CD4-positive, CD25-positive, alpha-beta regulatory T cell (primary cell): ENCODE measurements around the gene SHISAL1. TPM values are rescaled to one million over a fixed set of nuclear protein-coding genes. Genes with fewer than 3 reads are reported as not detected.
A peak's percentile ranks its signal among the peaks of the same experiment; 100 is the strongest.

ENCODE experiments used
- ATAC-seq, 2 donors: fragments of 150-1000 bp; cut with Tn5 transposase; one replicate each; pipeline ENCODE4 v1.10.0; 2021; ENCODE audit warnings: low read depth in 2 of 2, moderate number of reproducible peaks in 2 of 2, moderate library complexity in 1 of 2
- DNase-seq, 3 donors: peaks; one replicate each; pipeline versions ENCODE4 v3.0.0 to v3.0.0-alpha.2; 2012 to 2022; ENCODE audit warnings: mixed read lengths in 1 of 3
- H3K27ac ChIP-seq: one replicate; pipeline ENCODE4 v1.7.0; 2013; ENCODE audit warnings: mild to moderate bottlenecking, low read length; ENCODE audit not compliant: insufficient read depth, poor library complexity, severe bottlenecking
- H3K27me3 ChIP-seq: one replicate; pipeline ENCODE4 v1.7.0; 2013; ENCODE audit warnings: low read length; ENCODE audit not compliant: control insufficient read depth, insufficient read depth
- H3K36me3 ChIP-seq: one replicate; pipeline ENCODE4 v1.7.0; 2013; ENCODE audit warnings: mild to moderate bottlenecking, low read length, moderate library complexity; ENCODE audit not compliant: control insufficient read depth, insufficient read depth
- H3K4me1 ChIP-seq: 2 replicates; pipeline ENCODE4 v1.7.0; 2013; ENCODE audit warnings: mild to moderate bottlenecking, low read length; ENCODE audit not compliant: insufficient read depth, control insufficient read depth, poor library complexity, severe bottlenecking
- H3K4me3 ChIP-seq: one replicate; pipeline ENCODE4 v1.7.0; 2013; ENCODE audit warnings: low read depth, mild to moderate bottlenecking, low read length, moderate library complexity
- H3K9me3 ChIP-seq, 2 experiments: 1 replicate in 1 of 2; 2 replicates in 1 of 2; pipeline ENCODE4 v1.7.0; 2013; ENCODE audit warnings: low read length in 2 of 2, mild to moderate bottlenecking in 1 of 2, moderate library complexity in 1 of 2; ENCODE audit not compliant: control insufficient read depth in 2 of 2
- H3K27ac Mint-ChIP-seq, 3 donors: one replicate each; pipeline ENCODE4 v1.8.0; 2020 to 2022; ENCODE audit warnings: mild to moderate bottlenecking in 3 of 3, mixed read lengths in 3 of 3, moderate library complexity in 2 of 3
- H3K27me3 Mint-ChIP-seq: one replicate; pipeline ENCODE4 v1.8.0; 2022; ENCODE audit warnings: mild to moderate bottlenecking, mixed read lengths
- H3K36me3 Mint-ChIP-seq: one replicate; pipeline ENCODE4 v1.8.0; 2020; ENCODE audit warnings: mixed read lengths
- H3K4me1 Mint-ChIP-seq, 4 donors: one replicate each; pipeline ENCODE4 v1.8.0; 2020 to 2022; ENCODE audit warnings: mixed read lengths in 4 of 4, mild to moderate bottlenecking in 1 of 4
- H3K4me3 Mint-ChIP-seq, 4 donors: one replicate each; pipeline ENCODE4 v1.8.0; 2020 to 2022; ENCODE audit warnings: mild to moderate bottlenecking in 4 of 4, mixed read lengths in 4 of 4, moderate library complexity in 3 of 4
- H3K9me3 Mint-ChIP-seq, 7 donors: one replicate each; pipeline ENCODE4 v1.8.0; 2020 to 2022; ENCODE audit warnings: mixed read lengths in 7 of 7, mild to moderate bottlenecking in 3 of 7, moderate library complexity in 2 of 7
- polyA plus RNA-seq, 4 donors: library from polyadenylated mRNA; unstranded; fragments of 300-500 nt; fragmentation: Illumina TruSeq; gene quantifications; one replicate each; pipeline ENCODE4 v1.2.3, GENCODE V29; 2021
- total RNA-seq: library from RNA; stranded (reverse); gene quantifications from one replicate; pipeline ENCODE4 v1.2.3, GENCODE V29; 2022

Gene SHISAL1
- total and polyA plus RNA-seq, 5 donors from 2014 or later = not detected

- Mint-ChIP-seq H3K9me3 (no peaks in the 10 kb centered on the region), H3K27ac (peak overlapping the region in 1 of 3 donors; percentile 67), H3K27me3 (no peaks in the 10 kb centered on the region), H3K4me1 (peaks cover 0 to 9% (median 7%) of the 10 kb centered on the region in 4 donors), H3K36me3 (peaks cover 31% of the 10 kb centered on the region), H3K4me3 (no peak overlapping the region)
- ATAC-seq (no peak), DNase-seq (no peak)
- H3K4me3 ChIP-seq = no peak overlapping the region
- H3K4me1 ChIP-seq = no peaks in the 10 kb centered on the region
- no peak overlapping the region for H3K27ac ChIP-seq
- H3K27me3 ChIP-seq = no peaks in the 10 kb centered on the region
- H3K36me3 ChIP-seq = peaks cover 23% of the 10 kb centered on the region
- H3K9me3 ChIP-seq = no peaks in the 10 kb centered on the region
Observed at GRCh38 chr22:44201665-44202064, 111.1 kb downstream of the SHISAL1 start.

GRCh38 chr22:44200855-44201550 lies 111.7 kb downstream of the SHISAL1 start:
- H3K27ac Mint-ChIP-seq = peak overlapping the region in 1 of 3 donors; percentile 76
- H3K36me3 ChIP-seq = peaks cover 23% of the 10 kb centered on the region
- H3K4me3 Mint-ChIP-seq = no peak overlapping the region
- DNase-seq = no peak
- H3K4me1 Mint-ChIP-seq = peaks cover 0 to 9% (median 7%) of the 10 kb centered on the region in 4 donors
- no peak for ATAC-seq
- H3K9me3 ChIP-seq = no peaks in the 10 kb centered on the region
- peaks cover 31% of the 10 kb centered on the region for H3K36me3 Mint-ChIP-seq
- no peaks in the 10 kb centered on the region for H3K9me3 Mint-ChIP-seq
- no peaks in the 10 kb centered on the region for H3K4me1 ChIP-seq
- H3K27ac ChIP-seq = no peak overlapping the region
- H3K27me3 ChIP-seq = no peaks in the 10 kb centered on the region
- no peaks in the 10 kb centered on the region for H3K27me3 Mint-ChIP-seq
- H3K4me3 ChIP-seq = no peak overlapping the region

GRCh38 chr22:44200451-44200850 lies 112.3 kb downstream of the SHISAL1 start:
- ATAC-seq (no peak), DNase-seq (no peak)
- Mint-ChIP-seq H3K27ac (peak overlapping the region in 1 of 3 donors; percentile 28), H3K4me3 (no peak overlapping the region), H3K4me1 (peaks cover 0 to 9% (median 7%) of the 10 kb centered on the region in 4 donors), H3K27me3 (no peaks in the 10 kb centered on the region), H3K36me3 (peaks cover 31% of the 10 kb centered on the region), H3K9me3 (no peaks in the 10 kb centered on the region)
- Histone ChIP-seq H3K9me3 (no peaks in the 10 kb centered on the region), H3K36me3 (peaks cover 23% of the 10 kb centered on the region), H3K27ac (no peak overlapping the region), H3K4me3 (no peak overlapping the region), H3K27me3 (no peaks in the 10 kb centered on the region), H3K4me1 (no peaks in the 10 kb centered on the region)

GRCh38 chr22:44199866-44200265 lies 112.9 kb downstream of the SHISAL1 start:
- H3K36me3 Mint-ChIP-seq = peaks cover 33% of the 10 kb centered on the region
- H3K36me3 ChIP-seq = peaks cover 23% of the 10 kb centered on the region
- H3K27ac Mint-ChIP-seq = peak overlapping the region in 1 of 3 donors; percentile 44

GRCh38 chr22:44199164-44199563 lies 113.6 kb downstream of the SHISAL1 start:
- Mint-ChIP-seq H3K27me3 (no peaks in the 10 kb centered on the region), H3K4me1 (peaks cover 0 to 19% (median 16%) of the 10 kb centered on the region in 4 donors)

More at GRCh38 chr22:44199866-44200265, 112.9 kb downstream of the SHISAL1 start:
- peaks cover 0 to 12% (median 9%) of the 10 kb centered on the region in 4 donors for H3K4me1 Mint-ChIP-seq
- H3K9me3 ChIP-seq = no peaks in the 10 kb centered on the region
- H3K9me3 Mint-ChIP-seq = no peaks in the 10 kb centered on the region
- ATAC-seq (no peak), DNase-seq (no peak)
- H3K27me3 Mint-ChIP-seq = no peaks in the 10 kb centered on the region
- no peaks in the 10 kb centered on the region for H3K4me1 ChIP-seq
- H3K27me3 ChIP-seq = no peaks in the 10 kb centered on the region
- no peak overlapping the region for H3K4me3 Mint-ChIP-seq
- H3K4me3 ChIP-seq = no peak overlapping the region
- no peak overlapping the region for H3K27ac ChIP-seq

GRCh38 chr22:44197271-44197670 lies 115.5 kb downstream of the SHISAL1 start:
- no peak overlapping the region for H3K27ac ChIP-seq
- Mint-ChIP-seq H3K4me1 (peaks cover 7 to 32% (median 24%) of the 10 kb centered on the region in 4 donors), H3K4me3 (no peak overlapping the region), H3K27ac (no peak overlapping the region), H3K27me3 (no peaks in the 10 kb centered on the region), H3K36me3 (peaks cover 44% of the 10 kb centered on the region), H3K9me3 (no peaks in the 10 kb centered on the region)
- H3K36me3 ChIP-seq = peaks cover 20% of the 10 kb centered on the region
- no peak for DNase-seq
- no peak overlapping the region for H3K4me3 ChIP-seq
- H3K9me3 ChIP-seq = no peaks in the 10 kb centered on the region
- no peaks in the 10 kb centered on the region for H3K27me3 ChIP-seq
- ATAC-seq = no peak
- H3K4me1 ChIP-seq = peaks cover 5% of the 10 kb centered on the region

More at GRCh38 chr22:44199164-44199563, 113.6 kb downstream of the SHISAL1 start:
- peak overlapping the region in 1 of 3 donors; percentile 44 for H3K27ac Mint-ChIP-seq
- DNase-seq (no peak), ATAC-seq (no peak)
- Histone ChIP-seq H3K4me3 (no peak overlapping the region), H3K27ac (no peak overlapping the region), H3K36me3 (peaks cover 23% of the 10 kb centered on the region), H3K4me1 (no peaks in the 10 kb centered on the region), H3K27me3 (no peaks in the 10 kb centered on the region), H3K9me3 (no peaks in the 10 kb centered on the region)
- no peaks in the 10 kb centered on the region for H3K9me3 Mint-ChIP-seq
- H3K36me3 Mint-ChIP-seq = peaks cover 40% of the 10 kb centered on the region
- no peak overlapping the region for H3K4me3 Mint-ChIP-seq

GRCh38 chr22:44196731-44197131 lies 116.0 kb downstream of the SHISAL1 start:
- H3K4me3 Mint-ChIP-seq = no peak overlapping the region
- H3K4me1 ChIP-seq = peaks cover 5% of the 10 kb centered on the region
- H3K4me1 Mint-ChIP-seq = peaks cover 7 to 34% (median 24%) of the 10 kb centered on the region in 4 donors
- peaks cover 17% of the 10 kb centered on the region for H3K36me3 ChIP-seq
- H3K36me3 Mint-ChIP-seq = peaks cover 43% of the 10 kb centered on the region
- H3K27ac Mint-ChIP-seq = no peak overlapping the region
- H3K27ac ChIP-seq = no peak overlapping the region
- no peaks in the 10 kb centered on the region for H3K27me3 Mint-ChIP-seq
- no peak overlapping the region for H3K4me3 ChIP-seq
- DNase-seq (no peak), ATAC-seq (no peak)
- H3K9me3 Mint-ChIP-seq = no peaks in the 10 kb centered on the region
- H3K9me3 ChIP-seq = no peaks in the 10 kb centered on the region
- H3K27me3 ChIP-seq = no peaks in the 10 kb centered on the region

GRCh38 chr22:44196241-44196640 lies 116.5 kb downstream of the SHISAL1 start:
- ATAC-seq (no peak), DNase-seq (no peak)
- H3K27ac ChIP-seq = no peak overlapping the region
- no peak overlapping the region for H3K4me3 ChIP-seq
- Mint-ChIP-seq H3K27me3 (no peaks in the 10 kb centered on the region), H3K27ac (no peak overlapping the region), H3K4me1 (peaks cover 7 to 38% (median 24%) of the 10 kb centered on the region in 4 donors), H3K4me3 (no peak overlapping the region), H3K9me3 (no peaks in the 10 kb centered on the region), H3K36me3 (peaks cover 43% of the 10 kb centered on the region)
- peaks cover 5% of the 10 kb centered on the region for H3K4me1 ChIP-seq
- peaks cover 17% of the 10 kb centered on the region for H3K36me3 ChIP-seq
- H3K27me3 ChIP-seq = no peaks in the 10 kb centered on the region
- H3K9me3 ChIP-seq = no peaks in the 10 kb centered on the region
